ENCODE data around the gene CELF2.

Gene CELF2

DNA sequence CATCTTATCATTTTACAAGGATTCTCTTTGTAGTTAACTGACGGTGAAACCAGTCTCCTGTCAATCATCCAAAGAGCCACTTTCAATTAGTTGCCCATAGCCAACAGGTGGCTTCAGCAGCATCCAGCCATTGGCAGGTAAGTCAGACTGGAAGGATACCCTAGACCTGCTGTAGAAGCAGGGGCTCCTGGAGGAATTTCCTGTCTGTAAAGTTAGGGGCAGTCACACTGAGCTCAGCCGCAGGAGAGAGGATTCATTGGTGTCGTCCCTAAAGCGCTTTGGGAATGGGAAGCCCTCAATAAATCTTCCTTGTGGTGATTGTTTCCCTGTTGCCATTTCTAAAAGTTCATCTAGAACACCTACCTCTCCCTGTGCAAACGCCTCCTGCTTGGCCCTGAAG, 140.4 kb downstream of the CELF2 start:
- no peak for DNase-seq

DNA sequence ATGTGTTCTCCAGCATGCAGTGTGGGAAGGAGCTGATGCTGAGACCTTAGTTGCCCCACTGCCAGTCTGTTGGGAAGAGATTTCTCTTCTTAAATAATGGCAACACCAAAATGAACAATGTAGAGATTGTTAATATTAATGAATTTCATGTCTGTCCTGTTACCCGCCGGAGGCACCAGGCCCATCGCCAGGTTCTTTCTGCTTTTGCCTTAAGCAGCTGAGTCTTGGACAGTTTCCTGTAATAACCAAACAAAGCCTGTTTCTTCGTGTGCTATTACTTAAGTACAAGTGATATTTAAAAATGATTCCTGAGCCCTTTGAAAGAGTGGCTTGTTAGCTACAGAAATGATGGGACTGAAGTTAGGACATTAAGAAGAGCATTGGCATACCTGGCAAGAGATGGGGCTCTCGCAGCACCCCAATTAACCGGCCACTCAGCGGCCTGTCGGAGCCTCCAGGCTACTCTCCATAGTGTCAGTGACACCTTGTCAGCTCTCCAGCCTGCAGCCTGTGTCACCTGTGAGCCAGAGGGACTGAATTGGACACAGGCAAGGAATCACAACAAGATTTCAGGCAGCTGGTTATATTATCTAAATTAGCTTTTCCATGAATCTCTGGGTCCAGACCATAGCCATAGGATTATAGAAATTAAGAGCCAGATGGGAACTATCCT, 142.0 kb downstream of the CELF2 start:
- no peak for DNase-seq

DNA sequence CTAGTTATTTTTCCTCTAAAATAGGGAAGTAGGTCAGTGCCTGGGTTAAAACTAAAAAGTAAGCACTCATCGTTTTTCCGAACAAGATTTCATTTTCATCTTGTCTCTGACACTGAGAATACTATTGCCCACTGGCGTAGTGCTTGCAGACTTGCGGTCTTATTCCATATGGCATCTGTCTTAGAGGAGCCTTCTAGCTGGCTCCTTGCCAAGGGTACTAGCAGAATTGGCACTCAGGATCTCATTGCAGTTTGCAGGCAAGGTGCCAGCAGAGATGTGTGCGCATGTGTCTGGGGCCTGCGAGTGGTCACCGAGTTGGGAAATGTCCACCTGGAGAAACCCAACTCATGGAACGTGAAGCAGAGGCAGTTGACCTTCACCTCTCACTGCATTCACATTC, 143.4 kb downstream of the CELF2 start:
- DNase-seq, result no peak

DNA sequence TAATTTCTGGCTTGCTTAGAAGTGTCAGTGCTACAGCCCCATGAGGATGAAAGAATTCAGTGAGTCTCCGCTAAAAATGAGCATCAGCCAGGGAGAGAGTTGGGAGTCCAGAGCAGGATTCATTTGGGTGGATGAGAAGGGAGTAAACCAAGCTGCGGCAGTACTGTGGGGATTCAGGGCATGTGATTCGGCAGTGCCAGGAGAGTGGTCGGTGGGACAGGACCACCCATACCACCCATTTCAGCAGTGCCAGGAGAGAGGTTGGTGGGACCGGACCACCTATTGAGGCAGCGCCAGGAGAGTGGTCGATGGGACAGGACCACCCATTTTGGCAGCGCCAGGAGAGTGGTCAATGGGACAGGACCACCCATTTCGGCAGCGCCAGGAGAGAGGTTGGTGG, 144.2 kb downstream of the CELF2 start:
- DNase-seq, result no peak

DNA sequence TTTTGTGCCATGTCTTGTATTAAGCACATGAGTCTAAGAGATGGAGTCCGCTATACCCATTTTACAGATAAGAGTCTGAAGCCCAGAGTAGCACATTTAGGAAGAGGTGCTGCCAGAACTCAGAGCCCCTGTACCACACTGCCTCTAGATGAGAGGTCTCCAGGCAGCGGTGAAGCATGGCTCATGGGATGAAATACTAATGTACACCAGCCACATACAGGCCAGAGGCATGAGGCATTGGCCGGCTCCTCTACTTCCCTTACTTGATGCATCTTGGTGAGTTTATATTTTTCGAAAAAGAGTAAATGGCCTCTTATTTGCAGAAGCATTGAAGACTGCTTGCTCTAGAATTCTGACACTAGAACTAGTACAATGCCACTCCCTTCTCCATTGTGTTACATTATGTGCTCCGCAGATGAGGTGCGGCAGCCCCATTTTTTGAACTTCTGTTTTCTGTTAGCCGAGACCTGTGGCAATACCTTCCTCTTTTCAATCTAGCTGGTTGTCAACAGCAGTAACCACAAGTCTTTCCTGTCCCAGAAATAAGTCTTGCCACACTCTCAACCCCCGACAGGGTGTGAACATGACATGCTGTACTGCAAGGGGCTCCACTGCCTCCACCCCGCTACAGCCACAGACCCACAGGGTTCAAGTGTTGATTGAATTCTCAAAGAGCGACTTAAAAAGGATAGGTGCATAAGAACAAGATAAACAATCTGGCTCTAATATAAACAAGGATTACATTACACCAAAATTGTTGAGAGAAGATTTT, 145.3 kb downstream of the CELF2 start:
- DNase-seq, result no peak

DNA sequence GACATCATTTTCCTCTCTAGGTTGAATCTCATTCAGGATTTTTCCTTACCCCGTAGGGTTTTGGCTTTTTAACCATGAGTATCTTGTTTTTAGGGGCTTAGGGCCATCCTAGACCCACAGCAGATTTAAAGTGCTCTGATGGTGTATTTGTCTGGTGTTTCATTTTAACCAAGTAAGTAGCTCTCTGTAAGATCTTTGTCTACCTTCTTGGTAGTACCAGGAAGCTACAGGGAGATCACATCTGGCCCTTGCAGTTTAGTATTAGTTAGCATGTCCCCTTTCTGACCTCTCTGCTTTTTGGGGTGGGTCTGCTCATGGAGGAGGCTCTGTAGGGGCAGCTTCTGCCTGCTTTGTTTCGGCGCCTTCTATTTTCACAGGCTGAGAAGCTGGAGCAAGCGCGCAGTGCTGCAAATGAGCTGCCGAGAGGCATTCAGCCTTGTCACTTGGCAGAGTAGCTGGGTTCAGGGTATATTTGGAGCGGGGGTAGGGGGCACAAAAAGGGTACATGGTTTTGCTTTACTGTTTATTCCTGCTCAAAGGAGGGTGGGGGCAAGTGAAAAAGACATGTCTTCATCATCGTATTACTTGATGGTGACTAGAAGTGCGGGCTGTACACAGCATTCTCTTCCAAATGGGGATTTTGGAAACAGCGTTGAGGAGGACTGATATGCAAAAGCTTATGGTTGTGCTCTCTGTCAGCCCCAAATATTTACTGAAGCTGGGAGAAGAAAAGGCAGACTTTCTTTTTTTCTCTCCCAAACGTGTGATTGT, 146.3 kb downstream of the CELF2 start:
- no peak for DNase-seq

DNA sequence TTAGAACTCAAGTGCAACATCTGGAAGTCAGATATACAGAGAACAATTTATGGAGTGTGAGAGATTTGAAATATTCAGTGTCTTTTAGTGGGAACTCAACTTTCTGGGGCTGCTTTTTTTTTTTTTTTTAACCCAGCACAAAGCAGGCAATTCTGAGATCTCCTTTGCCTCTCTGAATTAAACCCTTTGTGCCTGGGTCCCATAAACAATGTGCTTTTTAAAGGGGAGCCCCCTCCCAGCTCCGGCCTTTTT, 146.8 kb downstream of the CELF2 start:
- no peak for DNase-seq

DNA sequence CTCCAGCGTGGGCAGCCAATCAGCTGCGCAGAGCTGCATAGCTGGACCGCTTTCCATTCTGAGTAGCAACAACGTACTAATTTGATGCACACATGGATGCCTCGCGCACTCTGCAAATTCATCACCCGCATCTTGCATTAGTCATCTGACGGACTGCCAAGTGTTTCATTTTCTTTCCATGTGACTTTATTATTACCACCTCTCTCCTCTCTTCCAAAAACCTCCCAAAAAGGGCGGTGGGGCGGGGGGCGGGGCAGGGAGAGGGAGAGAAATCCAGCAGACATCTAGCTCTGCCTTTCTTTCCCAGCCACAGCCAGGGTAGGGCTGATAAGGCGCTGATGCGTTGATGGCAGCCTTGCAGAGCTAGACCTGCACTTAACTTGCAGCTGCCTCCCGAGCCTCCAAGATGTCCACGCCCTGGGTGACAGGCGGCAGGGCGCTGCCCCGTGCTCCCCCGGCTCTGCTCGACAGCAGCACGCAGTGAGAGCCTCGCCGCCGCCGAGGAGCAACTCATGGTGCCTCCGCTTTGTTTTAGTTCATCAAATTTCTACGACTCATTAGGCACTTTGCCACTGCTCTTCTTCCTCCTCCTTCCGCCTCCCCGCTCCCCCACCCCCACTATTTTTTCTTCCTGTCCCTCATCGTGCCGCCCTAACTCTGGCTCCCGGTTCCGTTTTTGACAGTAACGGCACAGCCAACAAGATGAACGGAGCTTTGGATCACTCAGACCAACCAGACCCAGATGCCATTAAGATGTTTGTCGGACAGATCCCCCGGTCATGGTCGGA, 147.3 kb downstream of the CELF2 start:
- peak; percentile 7 for DNase-seq

DNA sequence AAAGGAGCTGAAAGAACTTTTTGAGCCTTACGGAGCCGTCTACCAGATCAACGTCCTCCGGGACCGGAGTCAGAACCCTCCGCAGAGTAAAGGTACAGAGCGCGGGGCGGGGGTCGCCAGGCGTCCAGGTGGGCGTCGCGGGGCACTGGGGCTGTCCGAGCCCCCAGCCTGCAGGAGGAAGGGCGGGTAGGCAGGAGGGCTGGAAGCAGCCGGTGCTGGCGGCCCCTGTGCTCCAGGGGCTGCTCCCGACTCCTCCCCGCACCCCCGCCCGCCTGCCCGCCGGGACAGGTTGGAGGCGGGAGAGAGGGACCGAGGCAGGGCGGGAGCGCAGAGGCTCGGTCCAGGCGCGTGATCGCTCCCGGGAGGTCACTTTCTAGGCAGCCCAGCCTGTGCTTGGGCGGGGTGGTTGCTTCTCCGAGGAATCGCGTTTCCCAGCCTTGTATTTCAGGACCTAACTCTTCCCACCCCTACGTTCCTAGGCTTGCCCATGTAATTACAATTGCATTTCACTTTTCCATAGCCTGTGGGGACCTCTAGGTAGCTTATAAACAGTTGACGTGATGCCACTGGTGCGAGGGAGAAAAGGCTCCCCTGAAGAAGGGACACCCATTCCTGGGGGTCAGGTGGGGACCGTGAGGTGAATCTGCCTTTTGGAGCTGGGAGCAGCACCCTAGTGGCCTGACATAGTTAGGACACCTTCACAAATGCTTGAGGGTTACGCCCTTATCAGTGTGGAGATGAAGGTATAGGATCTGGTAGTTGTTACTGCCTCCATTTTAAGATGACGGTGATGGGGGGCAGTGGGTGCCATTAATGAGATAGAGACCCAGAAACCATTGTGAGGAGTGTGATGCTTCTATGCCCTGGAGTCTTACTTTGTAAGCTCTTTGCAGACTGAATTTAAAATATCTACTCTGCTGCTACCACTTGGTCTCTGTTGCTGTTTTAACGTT, 148.2 kb downstream of the CELF2 start:
- peak; percentile 29 for DNase-seq

DNA sequence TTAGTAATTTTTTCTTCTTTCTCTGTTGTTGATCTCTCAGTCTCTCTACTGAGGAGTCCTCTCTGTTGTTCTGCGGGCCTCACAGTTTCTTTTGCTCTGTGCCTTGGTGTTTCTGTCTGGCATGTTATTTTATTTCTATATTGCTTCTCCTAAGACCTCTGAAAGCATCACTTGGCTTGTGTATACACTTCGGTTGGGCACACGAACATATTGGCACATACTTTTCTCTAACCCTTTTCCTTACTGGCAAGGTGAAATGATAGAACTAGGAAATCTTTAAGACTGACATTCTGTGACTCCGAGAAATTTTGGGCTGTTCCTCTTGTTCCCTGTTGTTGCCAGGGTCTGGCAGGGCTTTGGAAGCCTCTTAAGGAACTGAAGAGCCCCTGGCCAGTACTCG, 148.9 kb downstream of the CELF2 start:
- DNase-seq, result no peak

DNA sequence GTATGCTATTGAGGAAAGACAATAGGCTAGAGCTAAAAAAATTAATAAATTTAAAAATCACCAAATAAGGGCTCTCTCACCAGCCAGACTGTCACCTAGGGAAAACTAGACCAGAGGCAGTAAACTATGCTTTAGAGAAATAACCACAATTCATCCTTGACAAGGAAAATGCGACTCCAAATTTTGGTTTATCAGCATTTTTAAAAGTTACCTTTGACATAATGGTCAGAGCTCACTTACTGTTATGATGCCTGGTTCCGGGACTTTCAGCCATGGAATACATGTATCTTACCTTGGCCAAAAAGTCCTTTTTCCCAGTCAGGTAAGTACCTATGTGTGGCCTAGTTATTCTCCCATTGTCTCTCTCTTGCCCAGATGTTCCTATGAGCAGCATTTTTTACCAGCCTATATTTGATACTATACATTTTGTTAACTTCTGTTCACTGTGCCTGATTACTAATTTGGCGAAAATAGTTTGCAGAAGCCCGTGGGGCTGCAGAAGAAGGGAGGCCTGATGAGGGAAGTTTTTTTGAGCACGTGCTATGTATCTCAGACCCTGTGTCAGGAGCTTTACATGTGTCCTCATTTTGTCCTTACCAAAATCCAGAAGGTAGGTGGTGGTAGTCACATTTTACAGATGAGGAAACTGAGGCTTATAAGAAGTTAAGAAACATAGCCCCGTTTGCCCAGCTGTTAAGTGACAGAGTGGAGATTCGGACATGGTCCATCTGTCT, 149.7 kb downstream of the CELF2 start:
- DNase-seq, result no peak

DNA sequence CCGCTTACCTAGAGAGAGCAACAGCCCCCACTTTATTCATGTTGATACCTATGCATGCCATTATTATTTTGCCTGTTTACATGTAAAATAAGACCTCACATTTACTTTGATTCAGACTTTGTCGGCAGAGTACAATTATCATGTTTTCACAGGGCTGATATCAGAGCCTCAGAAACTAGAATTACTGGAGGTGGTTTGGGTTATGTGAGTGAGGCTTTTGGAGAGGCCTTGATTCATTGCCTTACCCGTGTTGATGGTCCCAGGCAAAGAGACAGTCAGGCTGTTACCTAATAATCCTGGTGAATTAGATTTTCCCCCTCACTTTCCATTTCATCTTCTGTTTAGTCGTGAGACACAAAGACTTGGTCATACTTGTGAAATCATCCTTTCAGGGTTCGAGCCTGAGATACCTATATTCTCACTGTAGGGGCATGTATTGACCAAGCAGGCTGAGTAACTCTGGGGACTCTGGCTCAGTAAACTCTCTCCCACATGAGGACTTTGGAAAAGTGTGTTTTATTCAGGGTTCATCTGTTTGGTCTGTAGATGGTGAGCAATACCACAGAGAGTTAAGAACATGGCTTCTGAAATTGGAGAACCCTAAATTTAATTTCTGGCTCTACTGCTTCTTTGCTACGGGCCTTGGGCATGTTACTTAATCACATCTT, 150.9 kb downstream of the CELF2 start:
- no peak for DNase-seq

DNA sequence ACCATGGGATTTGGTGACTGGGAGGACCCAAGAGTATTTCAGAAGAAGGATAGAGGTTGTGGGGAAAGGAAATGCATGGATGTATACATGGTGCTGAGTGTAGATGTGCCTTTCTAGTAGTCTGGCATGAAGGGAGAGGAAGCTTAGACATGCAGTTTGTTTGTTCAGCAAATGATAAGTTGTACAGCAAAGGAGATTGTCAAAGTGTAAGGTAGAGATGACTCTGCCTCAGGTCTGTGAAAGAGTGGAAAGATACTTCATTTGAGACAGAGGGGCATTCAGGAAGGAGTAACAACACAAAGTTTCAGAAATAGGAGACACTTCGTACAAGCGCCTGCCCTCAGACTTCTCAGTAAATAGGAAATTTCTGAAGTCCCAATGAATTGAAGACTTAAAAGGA, 152.3 kb downstream of the CELF2 start:
- no peak for DNase-seq

DNA sequence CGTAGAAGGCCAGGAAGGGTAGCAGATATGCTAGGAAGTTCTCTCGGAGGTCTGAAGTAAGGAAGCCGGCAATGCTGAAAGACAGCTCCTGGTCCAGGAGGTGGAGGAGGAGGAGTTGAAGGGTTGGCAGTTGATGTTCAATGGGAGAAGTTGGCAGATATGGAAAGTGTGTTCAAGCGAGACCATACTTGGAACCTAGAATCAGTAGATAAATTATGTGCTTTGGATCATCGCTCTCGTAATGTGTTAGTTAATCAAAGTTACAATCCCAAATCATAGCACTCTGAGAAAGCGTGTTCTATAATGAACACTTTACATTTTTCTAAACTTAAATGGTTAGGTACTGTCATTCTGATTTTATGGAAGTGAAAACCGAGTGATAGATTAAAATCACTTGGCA, 152.9 kb downstream of the CELF2 start:
- no peak for DNase-seq

DNA sequence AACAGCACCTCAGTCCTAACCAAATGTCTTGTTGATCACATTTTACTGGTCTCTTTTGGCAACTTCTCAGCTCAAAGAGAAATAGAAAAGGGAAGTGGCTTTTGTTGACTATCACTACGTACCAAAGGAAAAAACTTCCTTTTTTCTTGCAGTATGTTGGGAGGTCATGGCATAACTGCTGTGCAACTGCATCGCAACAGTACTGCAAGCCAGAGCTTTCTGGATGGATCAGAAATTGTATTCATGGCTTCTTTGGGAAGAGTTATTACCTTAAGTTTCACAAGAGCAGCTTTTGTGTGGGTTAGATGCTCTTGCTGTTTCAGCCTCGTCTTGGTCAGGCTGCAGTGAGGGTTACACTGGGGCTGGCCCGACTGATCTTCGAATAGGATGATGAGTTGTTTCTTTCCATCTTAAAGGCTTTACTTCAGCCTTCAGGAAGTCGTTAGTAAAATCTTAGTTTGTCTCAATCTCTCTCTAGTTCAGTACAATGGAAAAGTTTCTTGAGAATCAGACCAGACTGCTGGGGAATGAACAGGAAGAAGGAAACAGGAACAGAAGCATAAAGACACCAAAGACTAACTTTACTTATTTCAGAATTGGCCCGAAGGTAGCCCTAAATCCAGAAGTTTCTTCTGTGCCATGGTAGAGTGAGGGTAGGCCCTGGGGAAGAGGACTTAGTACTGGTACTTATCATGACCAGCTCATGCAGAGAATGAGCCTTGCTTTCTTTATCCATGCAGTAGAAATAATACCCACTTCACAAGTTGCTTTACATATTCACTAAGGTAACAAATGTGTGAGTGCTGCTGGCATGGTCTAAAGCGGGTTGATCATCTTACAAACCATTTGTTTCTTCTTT, 153.6 kb downstream of the CELF2 start:
- DNase-seq, result no peak

DNA sequence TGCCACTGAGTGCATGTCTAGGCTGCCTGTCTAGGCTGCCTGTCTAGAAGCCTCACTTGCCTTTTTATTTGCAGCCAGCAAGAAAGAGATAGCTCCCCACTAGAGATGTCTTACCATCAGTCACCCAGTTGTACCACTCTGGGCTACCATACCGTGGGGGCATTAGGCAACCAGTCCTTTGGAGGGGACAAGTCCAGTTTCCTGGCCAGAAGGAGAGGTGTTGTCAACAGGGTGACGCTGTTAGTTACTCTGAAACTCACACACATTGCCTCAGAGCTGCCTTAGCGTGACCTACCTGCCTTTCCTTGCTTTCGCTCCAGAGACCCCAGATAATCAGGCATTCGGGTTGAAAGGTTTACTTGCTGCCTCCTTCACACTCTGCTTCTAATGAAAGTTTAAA, 155.4 kb downstream of the CELF2 start:
- DNase-seq, result no peak

DNA sequence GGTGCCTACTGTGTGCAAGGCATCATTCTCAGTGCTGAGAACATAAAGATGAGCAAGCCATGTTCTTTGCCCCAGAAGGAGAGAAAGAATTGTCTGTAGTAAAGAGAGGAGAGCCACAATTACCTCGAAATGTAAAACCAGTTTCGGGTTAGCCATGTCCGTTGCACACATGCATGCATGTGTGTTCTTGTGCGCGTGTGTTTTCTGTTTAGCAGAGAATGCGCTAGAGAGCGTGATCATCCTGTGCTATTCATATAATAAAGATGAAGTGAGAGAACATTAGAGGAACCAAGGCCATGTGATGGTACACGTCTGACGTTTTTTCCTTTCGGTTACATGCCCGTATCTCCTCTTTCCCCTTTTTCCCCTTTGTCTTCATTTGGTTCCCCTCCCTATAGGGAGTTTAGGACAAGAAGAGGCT, 158.2 kb downstream of the CELF2 start:
- DNase-seq, result no peak

DNA sequence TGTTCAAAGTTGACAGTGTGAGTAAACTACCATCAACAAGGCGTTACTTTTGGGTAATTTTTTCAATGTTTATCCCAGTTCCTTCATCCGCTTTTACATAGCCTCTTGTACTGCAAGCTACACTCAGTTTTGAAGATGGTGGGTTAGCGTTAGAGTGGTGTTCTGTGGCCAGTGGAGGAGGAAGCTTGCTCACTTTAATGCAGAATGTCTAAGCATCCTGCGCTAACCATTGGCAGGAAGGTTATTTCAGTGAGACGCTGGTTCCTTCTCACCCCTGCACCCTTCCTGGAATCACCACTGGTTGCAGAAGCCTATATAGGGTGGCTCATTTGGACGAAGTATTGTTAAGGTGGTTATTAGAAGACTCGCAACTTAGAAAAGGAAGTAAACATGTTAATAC, 159.1 kb downstream of the CELF2 start:
- no peak for DNase-seq

DNA sequence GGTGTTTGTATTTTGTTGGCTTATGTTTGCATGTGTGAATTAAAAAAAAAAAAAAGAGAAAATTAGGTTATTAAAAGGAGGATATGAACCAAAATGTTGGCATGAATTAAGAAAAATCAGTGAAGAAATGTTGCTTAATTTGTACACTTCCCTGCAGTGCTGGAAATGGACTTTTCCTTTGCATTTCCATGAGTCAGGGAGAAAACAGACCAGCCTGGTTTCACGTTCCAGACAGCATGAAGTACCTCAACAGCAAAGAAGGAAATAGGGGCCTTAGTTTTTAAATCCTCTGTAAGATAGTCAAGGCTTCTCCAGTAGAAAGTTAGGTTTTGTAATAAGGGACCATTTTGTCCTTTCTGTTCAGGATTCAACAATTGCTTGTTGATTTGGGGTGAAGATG, 159.7 kb downstream of the CELF2 start:
- no peak for DNase-seq

DNA sequence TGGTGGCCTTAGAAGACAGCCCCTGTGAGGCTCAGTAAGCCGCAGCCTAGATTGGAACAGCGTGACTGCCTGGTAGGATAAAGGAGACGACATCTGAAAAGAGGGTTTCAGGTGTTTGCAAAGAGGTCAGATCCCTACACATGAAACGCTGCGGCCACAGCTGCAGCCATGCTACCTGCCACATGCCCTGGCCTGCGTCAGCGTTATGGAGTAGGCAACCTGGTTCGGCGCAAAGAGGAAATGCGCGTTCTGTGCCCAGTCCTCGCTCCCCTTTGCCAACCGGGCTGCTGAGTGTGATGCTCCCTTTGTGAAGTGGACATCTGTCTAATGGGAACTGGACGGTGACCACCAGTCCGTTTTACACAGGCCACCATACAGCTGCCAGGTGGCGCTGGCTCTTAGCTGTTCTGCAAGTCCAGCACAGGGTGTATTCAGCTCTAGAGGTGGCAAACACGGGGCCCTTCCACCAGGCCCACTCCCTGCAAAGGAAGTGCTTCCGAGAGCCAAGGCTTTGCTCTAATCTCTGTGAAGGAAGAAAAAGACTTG, 160.3 kb downstream of the CELF2 start:
- no peak for DNase-seq
